HepG2 (cell line): ENCODE results near the gene GLUL. TPM values are rescaled to one million over a fixed set of nuclear protein-coding genes. Genes with fewer than 3 reads are reported as not detected.
A peak's percentile ranks its signal among the peaks of the same experiment; 100 is the strongest.

Experiments used
- ARID2 ChIP-seq: sonication (generic); formaldehyde crosslinking; IDR thresholded peaks from 2 replicates; pipeline ENCODE4 v1.8.1; 2022; ENCODE audit warnings: mild to moderate bottlenecking, missing genetic modification reagents, borderline replicate concordance
- BHLHE40 ChIP-seq: IDR thresholded peaks from 2 replicates; pipeline ENCODE4 v1.6.1; 2011; ENCODE audit warnings: low read length, improper control_type of control experiment
- ELF1 ChIP-seq: sonication (generic); formaldehyde crosslinking; IDR thresholded peaks from 2 replicates; pipeline ENCODE4 v1.4.0; 2020; ENCODE audit warnings: missing genetic modification reagents
- ELF3 ChIP-seq: IDR thresholded peaks from 2 replicates; pipeline ENCODE4 v1.6.1; 2016; ENCODE audit warnings: missing genetic modification reagents, missing compliant biosample characterization
- ETV5 ChIP-seq: IDR thresholded peaks from 2 replicates; pipeline ENCODE4 v1.6.1; 2018; ENCODE audit warnings: missing biosample characterization, missing genetic modification reagents, inconsistent platforms, borderline replicate concordance
- FOSL2 ChIP-seq: sonication (generic); formaldehyde crosslinking; IDR thresholded peaks from 2 replicates; pipeline ENCODE4 v1.4.0; 2020; ENCODE audit warnings: missing genetic modification reagents
- GATAD1 ChIP-seq: IDR thresholded peaks from 2 replicates; pipeline ENCODE4 v1.6.1; 2016; ENCODE audit warnings: missing genetic modification reagents, missing compliant biosample characterization
- GATAD2A ChIP-seq: IDR thresholded peaks from 2 replicates; pipeline ENCODE4 v1.6.1; 2016
- GFI1 ChIP-seq: sonication (generic); formaldehyde crosslinking; IDR thresholded peaks from 2 replicates; pipeline ENCODE4 v1.5.0; 2020; ENCODE audit warnings: missing genetic modification reagents, mild to moderate bottlenecking, borderline replicate concordance
- PHF21A ChIP-seq: sonication (generic); formaldehyde crosslinking; IDR thresholded peaks from 2 replicates; pipeline ENCODE4 v1.5.0; 2020; ENCODE audit warnings: mild to moderate bottlenecking, missing genetic modification reagents
- SOX13 ChIP-seq, 3 experiments: fragments of 450-650 bp in 1 of 3; sonication (generic) in 1 of 3; formaldehyde crosslinking in 1 of 3; IDR thresholded peaks in 2 of 3; conservative IDR thresholded peaks in 1 of 3; 2 replicates each; pipeline versions ENCODE4 v1.5.0 to v1.6.1; 2016 to 2020; ENCODE audit warnings: antibody characterized with exemption in 1 of 3, mild to moderate bottlenecking in 1 of 3, missing compliant biosample characterization in 1 of 3, missing genetic modification reagents in 1 of 3, moderate library complexity in 1 of 3
- SPEN ChIP-seq: sonication (generic); formaldehyde crosslinking; IDR thresholded peaks from 2 replicates; pipeline ENCODE4 v1.5.1; 2020; ENCODE audit warnings: low read depth, mild to moderate bottlenecking, missing genetic modification reagents
- YEATS4 ChIP-seq: sonication (generic); formaldehyde crosslinking; IDR thresholded peaks from 2 replicates; pipeline ENCODE4 v1.4.0; 2020; ENCODE audit warnings: missing genetic modification reagents, borderline replicate concordance
- ZFX ChIP-seq: sonication (generic); formaldehyde crosslinking; IDR thresholded peaks from 2 replicates; pipeline ENCODE4 v1.4.0; 2020; ENCODE audit warnings: mild to moderate bottlenecking, low read depth, missing genetic modification reagents, moderate library complexity
- ZMAT3 ChIP-seq: sonication (generic); formaldehyde crosslinking; conservative IDR thresholded peaks from 2 replicates; pipeline ENCODE4 v1.7.0; 2021; ENCODE audit warnings: missing genetic modification reagents
- ZMYM3 ChIP-seq: sonication (generic); formaldehyde crosslinking; IDR thresholded peaks from 2 replicates; pipeline ENCODE4 v1.5.1; 2020; ENCODE audit warnings: mild to moderate bottlenecking, missing genetic modification reagents
- ZNF501 ChIP-seq: sonication (generic); formaldehyde crosslinking; IDR thresholded peaks from 2 replicates; pipeline ENCODE4 v1.5.1; 2020; ENCODE audit warnings: mild to moderate bottlenecking, moderate library complexity, missing genetic modification reagents
- ZNF546 ChIP-seq: sonication (generic); formaldehyde crosslinking; conservative IDR thresholded peaks from 2 replicates; pipeline ENCODE4 v1.8.1; 2023; ENCODE audit warnings: mild to moderate bottlenecking, missing genetic modification reagents
- polyA plus RNA-seq, 8 experiments: library from polyadenylated mRNA; depleted of rRNA in 3 of 8; stranded (reverse) in 7 of 8; unstranded in 1 of 8; fragments of >200 nt; fragmentation: Illumina TruSeq in 4 of 8; extraction: Trizol in 4 of 8; gene quantifications; 2 replicates each; pipeline versions ENCODE4 v1.2.1 to v1.2.3, GENCODE V29; 2011 to 2016; ENCODE audit warnings: low read depth in 4 of 8, missing spikeins in 1 of 8, mixed read lengths in 1 of 8; ENCODE audit not compliant: insufficient read depth in 1 of 8
- total RNA-seq, 5 experiments: library from RNA; depleted of rRNA; stranded (reverse); fragments of >200 nt; fragmentation: Illumina TruSeq; extraction: Trizol; gene quantifications; 2 replicates each; pipeline ENCODE4 v1.2.3, GENCODE V29; 2016; ENCODE audit warnings: low read depth in 1 of 5
- TF ChIP-seq, protein P1 (sequence below): sonication (generic); formaldehyde crosslinking; IDR thresholded peaks from 2 replicates; pipeline ENCODE4 v1.5.1; 2020; ENCODE audit warnings: mild to moderate bottlenecking, moderate library complexity, missing genetic modification reagents
- TF ChIP-seq, protein P2 (sequence below): sonication (generic); formaldehyde crosslinking; IDR thresholded peaks from 2 replicates; pipeline ENCODE4 v1.5.0; 2020; ENCODE audit warnings: missing genetic modification reagents
- TF ChIP-seq, protein P3 (sequence below): IDR thresholded peaks from 2 replicates; pipeline ENCODE4 v1.6.1; 2012; ENCODE audit warnings: inconsistent platforms
- TF ChIP-seq, protein P4 (sequence below): sonication (generic); formaldehyde crosslinking; IDR thresholded peaks from 2 replicates; pipeline ENCODE4 v1.5.1; 2020; ENCODE audit warnings: mild to moderate bottlenecking, missing genetic modification reagents, moderate library complexity

Gene GLUL
- total and polyA plus RNA-seq, 2 of the 13 experiments (the other 11 are each of a cell fraction or from before 2014, with no cell fraction given), result 423 to 827 TPM

DNA sequence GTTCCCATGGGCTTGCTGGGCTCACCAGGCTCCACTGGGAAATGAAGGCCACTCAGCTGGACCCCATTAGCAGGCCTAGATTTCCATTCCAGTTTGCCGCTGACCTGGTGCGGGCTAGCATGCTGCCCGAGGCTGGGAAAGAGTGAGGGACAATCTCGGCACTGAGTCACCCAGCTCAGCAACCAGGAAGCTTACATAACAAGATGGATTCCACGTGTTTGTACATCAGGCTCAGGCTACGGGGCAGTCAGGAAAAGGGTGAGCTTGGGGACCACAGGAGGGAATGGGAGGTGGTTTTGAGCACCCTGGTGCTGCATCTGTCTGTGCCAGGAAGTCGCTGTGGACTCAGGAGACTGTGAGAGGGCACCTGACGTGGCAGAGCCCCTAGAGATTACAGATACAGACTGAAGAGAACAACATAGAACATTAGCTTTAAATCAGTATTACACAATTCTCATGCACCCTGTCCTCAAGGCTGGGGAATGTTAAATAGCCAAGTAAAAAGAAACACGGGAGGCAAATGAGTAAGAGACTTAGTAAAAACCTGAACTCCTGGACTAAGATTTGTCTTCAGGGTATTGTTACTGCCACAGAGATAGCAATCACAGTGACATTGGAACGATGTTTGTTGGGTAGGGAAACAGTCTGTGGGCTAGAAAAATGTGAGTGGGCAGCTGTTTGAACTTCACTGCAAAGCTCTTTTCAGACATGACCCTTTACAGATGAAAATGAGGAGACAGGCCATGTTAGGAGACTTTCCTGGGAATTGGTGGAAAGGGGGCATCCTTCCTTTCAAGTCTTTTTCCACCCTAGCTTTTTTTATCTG lies 51.1 kb downstream of the GLUL start (continued):
- TF ChIP-seq, protein P1, sequence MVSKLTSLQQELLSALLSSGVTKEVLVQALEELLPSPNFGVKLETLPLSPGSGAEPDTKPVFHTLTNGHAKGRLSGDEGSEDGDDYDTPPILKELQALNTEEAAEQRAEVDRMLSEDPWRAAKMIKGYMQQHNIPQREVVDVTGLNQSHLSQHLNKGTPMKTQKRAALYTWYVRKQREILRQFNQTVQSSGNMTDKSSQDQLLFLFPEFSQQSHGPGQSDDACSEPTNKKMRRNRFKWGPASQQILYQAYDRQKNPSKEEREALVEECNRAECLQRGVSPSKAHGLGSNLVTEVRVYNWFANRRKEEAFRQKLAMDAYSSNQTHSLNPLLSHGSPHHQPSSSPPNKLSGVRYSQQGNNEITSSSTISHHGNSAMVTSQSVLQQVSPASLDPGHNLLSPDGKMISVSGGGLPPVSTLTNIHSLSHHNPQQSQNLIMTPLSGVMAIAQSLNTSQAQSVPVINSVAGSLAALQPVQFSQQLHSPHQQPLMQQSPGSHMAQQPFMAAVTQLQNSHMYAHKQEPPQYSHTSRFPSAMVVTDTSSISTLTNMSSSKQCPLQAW (CRISPR knock-in tag), result 0 out of 2 replicates have a peak, but pooled peaks have one; percentile 30
- TF ChIP-seq FOSL2 (CRISPR knock-in tag) (peak; percentile 91), ZNF546 (CRISPR knock-in tag) (no peak), ZFX (0 out of 2 replicates have a peak, but pooled peaks have one; percentile 21), ELF1 (CRISPR knock-in tag) (peak; percentile 52), BHLHE40 (no peak), SPEN (CRISPR knock-in tag) (0 out of 2 replicates have a peak, but pooled peaks have one; percentile 26), GFI1 (CRISPR knock-in tag) (peak; percentile 68), SOX13 (IDR thresholded peaks at IDR 0.05) (no peak), SOX13 (CRISPR knock-in tag; conservative IDR thresholded peaks at IDR 0.05 in 1 of 2, IDR thresholded peaks at IDR 0.05 in 1 of 2) (0 out of 4 replicates have a peak, but pooled peaks of 1 of the 2 experiments have one; percentile 7), GATAD2A (CRISPR knock-in tag) (peak; percentile 21; the same call in 1 of the 2 replicates), GATAD1 (CRISPR knock-in tag) (peak; percentile 29; the same call in 1 of the 2 replicates), ELF3 (CRISPR knock-in tag) (peak; percentile 65), YEATS4 (CRISPR knock-in tag) (0 out of 2 replicates have a peak, but pooled peaks have one; percentile 49), ZMYM3 (0 out of 2 replicates have a peak, but pooled peaks have one; percentile 44), ZNF501 (CRISPR knock-in tag) (peak; percentile 68; the same call in 1 of the 2 replicates), PHF21A (CRISPR knock-in tag) (0 out of 2 replicates have a peak, but pooled peaks have one; percentile 34), ZMAT3 (CRISPR knock-in tag) (no peak), ARID2 (CRISPR knock-in tag) (no peak), ETV5 (peak; percentile 26; the same call in 1 of the 2 replicates)
- TF ChIP-seq, protein P2, sequence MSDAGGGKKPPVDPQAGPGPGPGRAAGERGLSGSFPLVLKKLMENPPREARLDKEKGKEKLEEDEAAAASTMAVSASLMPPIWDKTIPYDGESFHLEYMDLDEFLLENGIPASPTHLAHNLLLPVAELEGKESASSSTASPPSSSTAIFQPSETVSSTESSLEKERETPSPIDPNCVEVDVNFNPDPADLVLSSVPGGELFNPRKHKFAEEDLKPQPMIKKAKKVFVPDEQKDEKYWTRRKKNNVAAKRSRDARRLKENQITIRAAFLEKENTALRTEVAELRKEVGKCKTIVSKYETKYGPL (CRISPR knock-in tag), result peak; percentile 90
- TF ChIP-seq, protein P3, sequence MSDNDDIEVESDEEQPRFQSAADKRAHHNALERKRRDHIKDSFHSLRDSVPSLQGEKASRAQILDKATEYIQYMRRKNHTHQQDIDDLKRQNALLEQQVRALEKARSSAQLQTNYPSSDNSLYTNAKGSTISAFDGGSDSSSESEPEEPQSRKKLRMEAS, result 0 out of 2 replicates have a peak, but pooled peaks have one; percentile 28
- TF ChIP-seq, protein P4, sequence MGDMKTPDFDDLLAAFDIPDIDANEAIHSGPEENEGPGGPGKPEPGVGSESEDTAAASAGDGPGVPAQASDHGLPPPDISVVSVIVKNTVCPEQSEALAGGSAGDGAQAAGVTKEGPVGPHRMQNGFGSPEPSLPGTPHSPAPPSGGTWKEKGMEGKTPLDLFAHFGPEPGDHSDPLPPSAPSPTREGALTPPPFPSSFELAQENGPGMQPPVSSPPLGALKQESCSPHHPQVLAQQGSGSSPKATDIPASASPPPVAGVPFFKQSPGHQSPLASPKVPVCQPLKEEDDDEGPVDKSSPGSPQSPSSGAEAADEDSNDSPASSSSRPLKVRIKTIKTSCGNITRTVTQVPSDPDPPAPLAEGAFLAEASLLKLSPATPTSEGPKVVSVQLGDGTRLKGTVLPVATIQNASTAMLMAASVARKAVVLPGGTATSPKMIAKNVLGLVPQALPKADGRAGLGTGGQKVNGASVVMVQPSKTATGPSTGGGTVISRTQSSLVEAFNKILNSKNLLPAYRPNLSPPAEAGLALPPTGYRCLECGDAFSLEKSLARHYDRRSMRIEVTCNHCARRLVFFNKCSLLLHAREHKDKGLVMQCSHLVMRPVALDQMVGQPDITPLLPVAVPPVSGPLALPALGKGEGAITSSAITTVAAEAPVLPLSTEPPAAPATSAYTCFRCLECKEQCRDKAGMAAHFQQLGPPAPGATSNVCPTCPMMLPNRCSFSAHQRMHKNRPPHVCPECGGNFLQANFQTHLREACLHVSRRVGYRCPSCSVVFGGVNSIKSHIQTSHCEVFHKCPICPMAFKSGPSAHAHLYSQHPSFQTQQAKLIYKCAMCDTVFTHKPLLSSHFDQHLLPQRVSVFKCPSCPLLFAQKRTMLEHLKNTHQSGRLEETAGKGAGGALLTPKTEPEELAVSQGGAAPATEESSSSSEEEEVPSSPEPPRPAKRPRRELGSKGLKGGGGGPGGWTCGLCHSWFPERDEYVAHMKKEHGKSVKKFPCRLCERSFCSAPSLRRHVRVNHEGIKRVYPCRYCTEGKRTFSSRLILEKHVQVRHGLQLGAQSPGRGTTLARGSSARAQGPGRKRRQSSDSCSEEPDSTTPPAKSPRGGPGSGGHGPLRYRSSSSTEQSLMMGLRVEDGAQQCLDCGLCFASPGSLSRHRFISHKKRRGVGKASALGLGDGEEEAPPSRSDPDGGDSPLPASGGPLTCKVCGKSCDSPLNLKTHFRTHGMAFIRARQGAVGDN (CRISPR knock-in tag), result peak; percentile 66
